ENCODE results near the gene KCNIP3. TPM values are rescaled to one million over a fixed set of nuclear protein-coding genes. Genes with fewer than 3 reads are reported as not detected.
"Not testable (repeated sequence)": the region's sequence is repeated elsewhere in the genome, so short reads cannot be mapped to it uniquely, and the experiment has no call there.

Gene KCNIP3
- total RNA-seq, 1 donor from 2014 or later = 6.0 TPM

- DNase-seq (ENCODE audit: low spot score) = no peak
- peaks cover 1% of the 10 kb centered on the region for H3K36me3 Mint-ChIP-seq (ENCODE audit: low read depth)
- no peak overlapping the region for H3K4me3 Mint-ChIP-seq (ENCODE audit: unreplicated experiment)
- H3K27ac Mint-ChIP-seq (ENCODE audit: unreplicated experiment) = no peak overlapping the region
- TF ChIP-seq CTCF (IDR thresholded peaks at IDR 0.05) = no peak
- no peaks in the 10 kb centered on the region for H3K4me1 Mint-ChIP-seq (ENCODE audit: low read depth)
- H3K9me3 Mint-ChIP-seq (ENCODE audit: low read depth) = no peaks in the 10 kb centered on the region
- H3K27me3 Mint-ChIP-seq (ENCODE audit: low read depth) = peaks cover 11% of the 10 kb centered on the region
Measured at GRCh38 chr2:95377216-95378123, 80.3 kb downstream of the KCNIP3 start.

- not testable (repeated sequence) for H3K4me3 Mint-ChIP-seq (ENCODE audit: unreplicated experiment)
Measured at GRCh38 chr2:95378281-95378680, 81.1 kb downstream of the KCNIP3 start.

GRCh38 chr2:95379371-95379831, 82.3 kb downstream of the KCNIP3 start:
- Mint-ChIP-seq H3K36me3 (ENCODE audit: low read depth) (peaks cover 1% of the 10 kb centered on the region), H3K4me3 (ENCODE audit: unreplicated experiment) (no peak overlapping the region), H3K4me1 (ENCODE audit: low read depth) (no peaks in the 10 kb centered on the region), H3K27ac (ENCODE audit: unreplicated experiment) (no peak overlapping the region), H3K27me3 (ENCODE audit: low read depth) (peaks cover 11% of the 10 kb centered on the region), H3K9me3 (ENCODE audit: low read depth) (no peaks in the 10 kb centered on the region)
- no peak for DNase-seq (ENCODE audit: low spot score)
- peak; percentile 45 for TF ChIP-seq CTCF (IDR thresholded peaks at IDR 0.05)

More at GRCh38 chr2:95378281-95378680, 81.1 kb downstream of the KCNIP3 start:
- H3K27me3 Mint-ChIP-seq (ENCODE audit: low read depth) = peaks cover 11% of the 10 kb centered on the region
- not testable (repeated sequence) for DNase-seq (ENCODE audit: low spot score); H3K9me3 Mint-ChIP-seq (ENCODE audit: low read depth); H3K36me3 Mint-ChIP-seq (ENCODE audit: low read depth); H3K27ac Mint-ChIP-seq (ENCODE audit: unreplicated experiment); H3K4me1 Mint-ChIP-seq (ENCODE audit: low read depth)

- no peak for TF ChIP-seq CTCF (IDR thresholded peaks at IDR 0.05)
- Mint-ChIP-seq H3K36me3 (ENCODE audit: low read depth) (peaks cover 1% of the 10 kb centered on the region), H3K27ac (ENCODE audit: unreplicated experiment) (no peak overlapping the region), H3K27me3 (ENCODE audit: low read depth) (peaks cover 11% of the 10 kb centered on the region), H3K4me3 (ENCODE audit: unreplicated experiment) (no peak overlapping the region), H3K9me3 (ENCODE audit: low read depth) (no peaks in the 10 kb centered on the region), H3K4me1 (ENCODE audit: low read depth) (peaks cover 4% of the 10 kb centered on the region)
- DNase-seq (ENCODE audit: low spot score) = no peak
Measured at GRCh38 chr2:95380280-95380679, 83.1 kb downstream of the KCNIP3 start.

- H3K4me1 Mint-ChIP-seq (ENCODE audit: low read depth) = peaks cover 4% of the 10 kb centered on the region
- peaks cover 11% of the 10 kb centered on the region for H3K27me3 Mint-ChIP-seq (ENCODE audit: low read depth)
- DNase-seq (ENCODE audit: low spot score) = no peak
- H3K27ac Mint-ChIP-seq (ENCODE audit: unreplicated experiment) = no peak overlapping the region
- no peak overlapping the region for H3K4me3 Mint-ChIP-seq (ENCODE audit: unreplicated experiment)
- no peak for TF ChIP-seq CTCF (IDR thresholded peaks at IDR 0.05)
- H3K36me3 Mint-ChIP-seq (ENCODE audit: low read depth) = peaks cover 1% of the 10 kb centered on the region
- H3K9me3 Mint-ChIP-seq (ENCODE audit: low read depth) = no peaks in the 10 kb centered on the region
Measured at GRCh38 chr2:95380731-95381130, 83.6 kb downstream of the KCNIP3 start.

Measured in chondrocyte (in vitro differentiated cells).